HL-60/S4 treated with phorbol 12-myristate 13-acetate at 8.2 ng/mL for 4 days and 3 days (cell line): ENCODE data around the gene ALLC.

Experiments
- in situ Hi-C: fragments of 300-500 bp; cut with MboI; formaldehyde crosslinking; loops from 2 replicates; pipeline ENCODE4 v1.15.0; 2022; ENCODE audit warnings: low sequenced_read_pairs

The ALLC gene

DNA sequence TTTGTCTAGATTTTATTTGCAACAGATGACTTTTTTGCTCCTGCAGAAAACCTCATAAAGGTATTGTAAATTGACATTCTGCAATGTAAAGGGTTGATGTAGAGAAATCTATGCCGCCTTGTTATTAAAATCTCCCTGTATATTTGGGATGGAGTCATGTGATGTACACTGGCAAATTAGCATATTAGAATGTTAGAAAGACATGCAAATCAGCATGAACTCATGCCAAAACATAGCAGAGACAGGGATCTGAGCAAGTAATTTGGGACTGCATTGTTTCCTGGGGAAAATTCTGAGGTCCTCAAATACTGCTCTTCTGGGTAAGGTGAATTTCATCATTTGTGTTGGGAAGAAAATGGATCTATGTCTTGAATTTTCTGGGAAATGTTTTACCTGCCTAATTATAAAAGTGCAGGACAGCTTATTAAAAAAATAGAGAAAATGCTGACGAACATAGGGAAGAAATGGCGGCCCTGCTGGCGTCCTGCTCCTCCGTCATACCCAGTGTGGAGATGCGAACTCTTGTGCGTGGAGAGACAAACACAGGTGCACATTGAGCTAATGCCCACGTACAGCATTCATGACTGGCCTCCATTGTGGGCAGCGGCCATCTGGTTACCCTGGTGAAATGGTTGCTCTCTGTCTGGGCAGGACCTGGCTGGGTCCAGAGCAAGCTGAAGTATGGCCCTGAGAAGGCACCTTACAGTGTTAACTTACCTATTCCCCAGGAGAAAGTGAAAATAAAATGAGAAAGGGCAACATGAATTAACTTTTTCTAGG lies 16.3 kb downstream of the ALLC start:
- in situ Hi-C loops = no loop called here

DNA sequence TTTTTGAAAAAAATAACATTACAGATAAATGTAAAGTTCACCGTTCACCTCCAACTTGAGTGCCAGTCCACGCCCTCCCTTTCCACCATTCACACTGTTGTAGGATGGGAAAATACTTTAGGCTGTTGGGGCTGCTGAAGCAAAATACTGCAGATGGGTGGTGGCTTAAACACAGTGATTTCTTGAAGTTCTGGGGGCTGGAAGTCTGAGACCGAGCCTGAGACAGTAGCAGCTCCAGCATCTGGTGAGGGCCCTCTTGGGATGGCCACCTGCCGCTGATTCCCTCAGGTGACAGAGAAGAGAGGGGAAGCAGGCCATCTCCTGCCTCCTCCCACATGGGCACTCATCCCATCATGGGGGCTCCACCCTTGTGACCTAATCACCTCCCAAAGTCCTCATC lies 17.7 kb downstream of the ALLC start:
- in situ Hi-C loops = no loop called here

DNA sequence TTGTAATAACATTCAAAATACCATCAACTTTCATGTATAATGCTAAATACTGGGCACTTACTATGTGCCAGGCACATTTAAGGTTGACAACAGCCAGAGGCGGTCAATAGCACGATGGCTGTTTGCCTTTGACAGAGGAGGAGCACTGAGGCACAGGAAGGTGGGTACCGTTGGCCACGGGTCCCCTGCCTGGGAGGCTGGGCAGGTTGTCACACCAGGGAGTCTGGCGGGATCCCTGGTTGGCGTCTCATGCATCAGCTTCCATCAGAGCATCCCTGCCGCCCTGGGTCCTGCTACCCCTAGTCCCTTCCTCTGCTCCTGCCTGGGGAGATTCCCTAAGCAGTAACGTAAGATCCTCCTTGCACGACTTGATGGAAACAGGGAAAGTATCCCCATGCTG lies 19.4 kb downstream of the ALLC start:
- in situ Hi-C loops = no loop called here

DNA sequence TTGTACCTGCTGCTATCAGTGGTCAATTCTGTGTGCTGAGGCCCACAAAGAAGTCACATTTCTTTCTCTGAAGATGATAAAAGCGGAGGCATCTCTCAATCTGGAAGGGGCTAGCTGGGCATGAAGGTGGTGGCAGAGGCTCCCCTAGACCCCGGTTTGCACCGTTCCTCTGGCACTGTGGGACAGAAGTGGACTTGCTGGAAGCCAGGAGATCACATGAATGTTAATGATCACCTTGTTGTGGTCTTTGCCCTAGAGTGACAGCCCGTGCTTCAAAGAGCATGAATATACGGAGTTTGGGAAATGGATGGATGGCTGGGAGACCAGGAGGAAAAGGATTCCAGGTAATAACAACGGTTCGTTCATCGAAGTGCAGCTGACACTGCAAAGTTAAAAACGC lies 20.2 kb downstream of the ALLC start:
- in situ Hi-C loops = no loop called here

DNA sequence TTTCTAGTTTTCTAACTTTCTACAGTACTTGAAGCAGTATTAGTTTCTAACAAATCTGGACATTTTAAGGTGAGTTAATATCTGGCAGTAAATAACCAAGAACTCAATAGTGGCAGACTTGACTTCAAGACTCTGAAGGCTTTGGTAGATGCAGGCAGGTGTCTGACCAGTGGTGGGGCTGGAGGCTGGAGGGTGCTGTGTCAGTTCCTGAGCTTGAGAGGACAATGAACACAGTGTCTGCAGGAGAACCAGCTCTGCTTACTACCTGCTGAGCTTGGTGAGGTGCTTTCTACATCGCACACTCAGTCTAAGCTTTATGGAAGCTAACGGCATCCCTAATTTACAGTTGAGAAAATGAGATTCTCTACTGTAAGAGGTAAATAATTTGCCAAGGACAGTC lies 21.2 kb downstream of the ALLC start:
- in situ Hi-C loops = no loop called here

DNA sequence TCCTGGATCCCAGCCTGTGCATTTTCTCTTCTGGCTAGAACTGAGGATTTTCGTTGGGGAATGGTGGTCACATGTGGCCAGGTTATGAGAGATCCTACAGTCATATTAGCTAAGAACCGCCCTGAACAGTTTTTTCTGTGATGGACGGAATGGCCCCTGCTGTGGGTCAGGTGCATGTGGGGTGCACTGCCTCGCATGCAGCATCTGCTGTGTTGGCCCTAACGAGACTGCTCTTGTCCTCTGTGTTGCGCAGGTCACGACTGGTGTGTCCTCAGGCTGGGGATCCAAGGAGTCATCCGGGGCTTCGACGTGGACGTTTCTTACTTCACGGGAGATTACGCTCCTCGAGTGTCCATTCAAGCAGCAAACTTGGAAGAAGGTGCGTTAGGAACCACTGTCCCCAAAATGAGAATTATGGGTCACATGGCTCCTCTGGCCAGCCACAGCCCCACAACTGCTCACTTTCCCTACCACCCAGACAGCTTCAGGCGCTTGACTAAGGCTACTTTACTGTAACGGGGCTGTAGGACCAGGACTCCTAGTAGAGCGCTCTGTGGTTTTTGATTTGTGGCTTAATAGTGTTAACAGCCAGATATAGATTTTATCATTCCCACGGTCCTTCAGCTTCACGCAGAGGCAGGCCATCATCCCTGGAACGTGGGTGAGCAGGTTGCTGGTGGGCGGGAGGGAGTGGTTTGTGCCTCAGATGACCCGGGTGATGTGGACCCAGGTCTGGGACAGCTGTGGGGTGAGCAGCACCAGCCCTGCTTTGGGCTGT lies 21.8 kb downstream of the ALLC start:
- in situ Hi-C loops = no loop called here

DNA sequence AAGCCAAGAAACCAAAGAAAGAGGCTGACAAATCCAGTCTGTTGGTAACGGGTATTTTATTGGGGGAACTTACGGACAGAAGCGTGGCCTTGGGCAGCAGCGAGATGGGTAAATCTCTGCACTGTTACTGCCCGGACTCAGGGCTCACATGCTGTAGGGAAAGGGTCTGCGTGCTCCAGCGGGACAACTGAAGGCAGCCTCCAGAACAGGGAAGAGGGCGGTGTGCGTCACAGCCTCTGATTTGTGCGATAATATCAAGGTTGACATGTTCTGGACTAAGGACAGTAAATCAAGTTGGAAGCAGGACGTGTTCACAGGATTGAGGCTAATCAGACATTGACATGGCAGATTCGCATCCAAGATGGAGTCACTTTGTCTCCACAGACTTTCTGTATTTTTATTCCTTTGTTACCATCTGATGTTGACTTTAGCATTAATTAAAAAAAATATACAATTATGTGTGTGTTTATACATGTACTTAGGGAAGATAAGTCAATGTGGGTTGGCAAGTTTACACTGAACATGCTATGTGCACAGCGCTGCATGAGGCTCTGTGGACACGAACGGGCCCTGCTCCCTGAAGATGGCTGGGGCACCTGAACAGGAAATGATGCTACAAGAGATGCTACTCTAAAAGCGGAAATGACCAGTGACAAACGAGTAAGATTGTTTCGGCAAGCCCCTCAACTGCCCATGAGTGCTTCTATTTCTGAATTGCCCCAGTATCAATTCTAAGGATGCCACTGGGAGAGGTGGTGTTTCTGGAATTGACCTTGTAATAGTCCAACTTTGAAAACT lies 22.7 kb downstream of the ALLC start:
- in situ Hi-C loops = no loop called here

DNA sequence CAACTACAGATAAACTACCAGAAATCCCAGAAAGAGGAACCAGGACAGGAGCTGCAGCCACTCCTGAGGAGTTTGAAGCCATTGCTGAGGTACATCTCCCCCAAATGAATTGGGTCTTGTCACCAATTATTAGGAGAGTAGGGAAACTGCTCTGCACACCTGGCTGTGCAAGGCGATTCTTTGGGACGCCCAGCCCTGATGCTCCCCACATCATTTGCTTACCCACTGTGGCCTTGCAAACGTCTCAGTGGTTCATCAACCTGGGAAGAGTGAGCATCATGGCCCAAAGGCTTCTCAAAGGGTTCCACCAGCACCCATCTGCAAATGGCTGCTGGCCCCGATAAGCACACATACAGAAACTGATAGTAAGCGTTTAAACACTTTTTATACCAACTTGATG lies 23.6 kb downstream of the ALLC start:
- in situ Hi-C loops = no loop called here

DNA sequence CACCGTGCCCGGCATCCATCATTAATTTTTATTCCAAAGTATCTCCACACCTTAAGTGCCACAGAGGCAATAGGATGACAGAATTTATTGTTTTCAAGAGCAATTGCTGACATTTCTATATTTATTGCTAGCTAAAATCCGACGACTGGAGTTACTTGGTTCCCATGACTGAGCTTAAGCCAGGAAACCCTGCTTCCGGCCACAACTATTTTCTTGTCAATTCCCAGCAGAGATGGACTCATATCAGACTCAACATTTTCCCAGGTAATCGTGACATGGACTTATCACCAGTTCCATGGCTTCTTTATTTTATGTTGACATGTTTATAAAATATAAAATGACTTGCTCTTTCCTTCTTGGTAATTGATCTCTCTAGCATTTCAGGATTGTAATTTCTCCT lies 24.8 kb downstream of the ALLC start:
- in situ Hi-C loops = no loop called here

DNA sequence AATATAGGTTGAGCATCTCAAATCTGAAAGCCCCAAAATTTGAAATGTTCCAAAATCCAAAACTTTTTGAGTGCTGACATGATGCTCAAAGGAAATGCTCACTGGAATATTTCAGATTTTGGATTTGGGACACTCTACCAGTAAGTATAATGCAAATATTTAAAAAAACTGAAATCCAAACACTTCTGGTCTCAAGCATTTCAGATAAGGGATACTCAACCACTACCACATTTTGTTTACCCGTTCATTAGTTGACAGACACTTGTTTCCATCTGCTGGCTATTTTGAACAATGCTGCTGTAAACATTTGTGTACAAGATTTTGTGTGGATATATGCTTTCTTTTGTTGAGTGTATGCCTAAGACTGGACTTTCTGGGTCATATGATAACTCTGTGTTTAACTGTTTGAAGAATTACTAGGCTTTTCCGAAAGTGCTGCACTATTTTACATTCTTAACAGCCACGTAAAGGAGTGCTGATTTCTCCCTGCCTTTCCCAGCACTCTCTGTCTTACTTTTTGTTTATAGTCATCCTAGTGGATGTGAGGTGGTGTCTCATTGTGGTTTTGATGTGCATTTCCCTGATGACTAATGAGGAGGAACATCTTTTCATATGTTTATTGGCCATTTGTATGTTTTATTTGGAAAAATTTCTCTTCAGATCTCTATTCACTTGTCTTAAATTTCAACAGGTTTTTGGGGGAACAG lies 25.9 kb downstream of the ALLC start:
- in situ Hi-C loops = no loop called here

DNA sequence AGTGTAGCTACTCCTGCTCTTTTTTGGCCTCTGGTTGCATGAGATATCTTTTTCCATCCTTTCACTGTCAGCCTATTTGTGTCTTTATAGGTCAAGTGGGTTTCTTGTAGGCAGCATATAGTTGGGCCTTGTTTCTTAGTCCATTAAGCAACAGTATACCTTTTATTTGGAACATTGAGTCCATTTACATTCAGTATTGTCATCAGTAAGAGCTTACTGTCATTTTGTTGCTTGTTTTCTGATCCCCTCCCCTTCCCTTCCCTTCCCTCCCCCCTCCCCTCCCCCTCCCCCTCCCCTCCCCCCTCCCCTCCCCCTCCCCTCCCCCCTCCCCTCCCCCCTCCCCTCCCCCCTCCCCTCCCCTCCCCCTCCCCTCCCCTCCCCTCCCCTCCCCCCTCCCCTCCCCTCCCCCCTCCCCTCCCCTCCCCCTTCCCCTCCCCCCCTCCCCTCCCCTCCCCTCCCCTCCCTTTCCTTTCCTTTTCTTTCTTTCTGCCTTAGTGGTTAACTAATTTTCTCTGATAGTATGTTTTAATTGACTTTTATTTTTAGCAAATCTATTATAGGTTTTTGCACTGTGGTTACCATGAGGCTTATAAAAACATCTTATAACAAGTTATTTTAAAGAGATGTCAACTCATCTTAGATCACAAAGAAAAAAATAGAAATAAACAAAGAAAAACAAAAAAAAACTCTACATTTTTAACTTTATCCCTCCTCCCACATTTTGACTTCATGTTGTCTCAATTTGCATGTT lies 32.2 kb downstream of the ALLC start:
- in situ Hi-C loops = no loop called here

DNA sequence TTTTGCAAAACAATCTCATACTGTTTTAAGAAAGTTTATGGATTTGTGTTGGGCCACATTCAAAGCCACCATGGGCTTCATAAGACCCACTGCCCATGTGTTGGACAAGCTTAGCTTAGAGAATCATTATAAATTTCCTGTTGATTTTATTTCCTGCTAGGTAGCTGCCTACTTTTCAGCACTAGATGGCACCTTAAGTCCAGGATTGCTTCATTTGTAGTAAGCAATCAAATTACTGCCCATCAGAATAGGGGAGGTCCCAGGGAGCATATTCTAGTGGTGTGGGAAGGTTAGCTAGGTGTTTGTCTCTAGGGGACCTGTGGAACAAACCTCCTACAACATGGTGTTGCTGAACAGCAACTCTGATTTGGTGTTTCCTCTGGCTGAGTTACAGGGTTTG lies 34.4 kb downstream of the ALLC start:
- in situ Hi-C loops = no loop called here

DNA sequence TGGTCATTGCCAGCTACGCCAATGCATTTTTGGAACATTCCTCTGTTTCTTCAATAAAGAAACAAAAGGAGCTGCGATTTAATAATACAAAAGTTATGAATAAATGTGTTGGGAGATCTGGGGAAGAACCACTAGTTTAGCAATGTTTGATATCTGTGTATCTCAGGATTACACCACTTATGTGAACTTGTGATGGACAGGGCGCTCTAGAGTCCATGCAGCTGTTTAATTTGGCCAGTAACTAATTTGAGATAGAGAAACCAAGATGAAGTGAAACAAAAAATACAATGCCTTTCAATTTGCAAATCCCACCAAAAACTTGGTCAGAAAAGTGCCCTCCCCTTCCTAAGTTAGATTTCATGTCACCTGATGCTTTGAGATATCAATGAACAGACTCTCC lies 38.5 kb downstream of the ALLC start:
- in situ Hi-C loops = no loop called here

DNA sequence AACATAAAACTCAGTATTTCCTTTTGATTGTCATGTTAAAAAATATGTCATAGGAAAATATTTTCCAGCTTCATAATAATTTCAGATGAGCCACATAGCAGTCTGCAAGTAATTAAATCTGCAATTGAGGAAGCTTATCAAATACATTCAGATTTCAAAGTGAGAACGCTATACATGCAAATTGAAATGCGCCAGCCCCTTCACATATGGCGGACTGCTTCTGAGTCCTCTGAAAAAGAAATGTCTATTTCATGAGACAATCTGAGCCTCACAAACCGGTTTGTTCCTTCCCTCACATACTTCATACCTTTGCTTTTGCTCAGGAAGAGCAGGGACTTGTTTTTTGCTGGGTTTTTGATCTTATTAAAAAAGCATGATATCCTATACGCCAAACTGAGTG lies 43.1 kb downstream of the ALLC start:
- in situ Hi-C loops = no loop called here

DNA sequence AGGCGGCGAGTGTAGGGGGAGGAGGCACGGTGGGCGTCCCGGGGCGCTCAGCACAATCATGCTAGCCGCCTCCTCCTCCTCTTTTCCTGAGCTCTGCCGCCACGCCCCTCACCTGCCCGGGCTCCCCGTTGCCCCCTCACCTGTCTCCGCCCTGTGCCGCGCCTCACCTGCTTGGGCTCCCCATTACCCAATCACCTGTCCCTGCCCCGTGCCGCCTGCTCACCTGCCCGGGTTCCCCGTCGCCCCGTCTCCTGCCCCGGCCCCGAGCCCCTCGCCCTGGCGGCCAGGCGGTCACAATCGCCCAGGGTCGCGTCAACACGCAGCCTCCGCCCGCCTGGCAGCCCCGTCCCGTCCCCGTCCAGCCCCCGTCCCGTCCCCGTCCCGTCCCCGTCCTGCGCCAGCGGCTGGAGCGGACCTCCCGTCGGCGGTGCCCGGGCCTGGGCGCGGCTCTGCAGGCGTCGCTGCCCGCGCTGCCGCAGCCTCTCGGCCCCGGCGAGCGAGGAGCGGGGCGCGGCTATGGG lies 45.3 kb downstream of the ALLC start, which contains the start of gene DCDC2C:
Gene DCDC2C (plus strand): TSS at position 340 of the 521 bp plus-strand sequence. CDS start 177 bp downstream, at position 517.
- in situ Hi-C loops = no loop called here

DNA sequence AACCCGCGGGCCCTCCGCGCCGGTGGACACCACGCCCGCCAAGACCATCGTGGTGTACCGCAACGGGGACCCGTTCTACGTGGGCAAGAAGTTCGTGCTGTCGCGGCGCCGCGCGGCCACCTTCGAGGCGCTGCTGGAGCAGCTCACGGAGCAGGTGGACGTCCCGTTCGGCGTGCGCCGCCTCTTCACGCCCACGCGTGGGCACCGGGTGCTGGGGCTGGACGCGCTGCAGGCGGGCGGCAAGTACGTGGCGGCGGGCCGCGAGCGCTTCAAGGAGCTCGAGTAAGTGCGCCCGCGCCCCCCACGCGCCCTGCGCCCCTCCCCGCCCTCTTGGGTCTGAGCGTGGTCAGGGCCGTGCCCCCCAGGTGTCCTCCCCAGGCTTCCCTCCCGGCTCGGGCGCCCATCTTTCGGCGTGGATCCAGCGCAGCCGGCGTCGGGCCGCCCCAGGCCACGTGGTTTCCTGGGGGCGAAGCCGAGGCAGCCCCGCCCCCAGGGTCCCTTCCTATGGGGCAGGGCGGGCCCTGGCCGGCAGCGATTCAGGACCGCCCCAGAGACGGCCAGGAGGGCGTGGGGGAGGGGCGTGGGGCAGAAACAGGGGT lies 45.9 kb downstream of the ALLC start:
- in situ Hi-C loops = no loop called here

DNA sequence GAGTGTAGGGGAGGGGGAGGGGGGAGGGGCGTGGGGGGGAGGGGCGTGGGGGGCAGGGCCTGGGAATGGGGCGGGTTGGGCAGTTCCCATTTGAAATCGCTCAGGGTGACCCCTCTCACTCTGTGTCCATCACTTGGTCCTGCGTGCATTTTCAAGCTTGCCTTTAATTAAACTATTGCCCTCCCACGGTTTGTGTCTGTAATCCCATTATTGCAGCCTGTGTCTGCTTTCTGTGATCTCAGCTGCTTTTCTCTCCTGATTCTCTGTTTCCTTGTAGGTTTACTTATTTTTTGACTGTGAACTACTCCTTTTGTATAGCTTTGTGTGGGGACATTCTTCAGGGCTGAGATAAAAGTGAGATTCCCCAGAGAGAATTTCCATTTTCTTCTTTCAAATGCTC lies 46.7 kb downstream of the ALLC start:
- in situ Hi-C loops = no loop called here

DNA sequence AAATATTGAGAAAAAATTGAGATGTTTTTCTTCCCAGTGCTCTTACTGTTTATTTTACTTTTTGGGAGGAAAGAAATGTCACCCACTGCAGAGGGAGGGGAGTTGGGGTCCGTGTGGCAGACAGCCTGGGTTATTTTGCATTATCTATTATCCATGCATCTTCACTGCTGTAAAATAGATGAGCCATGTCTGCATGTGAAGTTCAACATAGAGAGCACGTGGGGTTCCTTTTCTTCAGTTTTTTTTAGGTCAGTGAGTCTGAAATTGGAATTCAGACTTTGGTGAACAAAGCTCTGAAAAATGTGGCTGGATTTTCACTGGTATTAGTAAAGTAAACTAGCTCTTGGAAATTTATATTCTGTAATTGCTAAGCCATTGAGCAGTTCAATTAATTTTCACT lies 47.8 kb downstream of the ALLC start:
- in situ Hi-C loops = no loop called here

DNA sequence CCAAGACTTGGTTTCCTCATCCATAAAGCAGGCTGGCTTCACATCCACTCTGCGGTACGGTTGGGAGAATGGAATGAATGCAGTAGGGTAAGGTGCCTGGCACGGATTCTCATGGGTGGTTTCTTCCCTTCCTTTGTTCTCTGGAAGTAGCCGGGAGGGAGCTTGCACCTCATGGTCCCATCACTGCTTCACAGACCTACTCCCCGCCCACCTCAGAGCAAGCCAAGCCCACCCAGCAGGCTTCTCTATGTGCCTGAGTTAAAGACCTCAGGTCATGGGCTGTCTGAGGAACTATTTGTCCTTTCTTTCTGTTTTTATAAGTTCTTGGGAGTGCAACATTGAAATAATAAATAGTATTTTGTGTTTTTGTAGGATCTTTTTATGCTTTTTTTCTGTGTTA lies 48.9 kb downstream of the ALLC start:
- in situ Hi-C loops = no loop called here

DNA sequence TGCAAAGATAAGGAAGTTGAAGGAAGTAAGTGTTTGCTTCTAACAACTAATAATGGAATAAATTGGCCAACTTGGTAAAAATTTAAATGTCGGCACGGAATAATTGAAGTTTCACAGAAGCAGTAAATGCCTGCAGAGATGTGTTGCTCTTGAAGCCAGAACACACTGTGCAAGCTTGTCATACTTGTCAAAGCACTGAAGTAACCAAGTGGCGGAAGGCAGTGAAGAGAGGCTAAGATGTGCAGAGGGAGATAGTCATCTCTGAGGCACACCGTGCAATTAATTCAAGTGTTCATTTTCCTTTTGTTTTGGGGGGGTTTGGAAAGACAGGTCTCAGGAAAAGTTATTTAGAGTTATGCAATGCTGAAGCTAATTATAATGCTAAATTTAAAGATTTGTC lies 50.6 kb downstream of the ALLC start:
- in situ Hi-C loops = no loop called here
